B cell (primary cell): ENCODE measurements around the gene PHF13. TPM values are rescaled to one million over a fixed set of nuclear protein-coding genes. Genes with fewer than 3 reads are reported as not detected.
A peak's percentile ranks its signal among the peaks of the same experiment; 100 is the strongest.

Experiments used
- ATAC-seq: fragments of 200-7000 bp; cut with Tn5 transposase; one replicate; pipeline ENCODE4 v1.10.0; 2021; ENCODE audit warnings: low read depth, mild to moderate bottlenecking, moderate number of reproducible peaks, moderate library complexity
- CTCF ChIA-PET: fragments of 350-600 bp; sonication (Branson Sonifier 250); formaldehyde crosslinking; loops from one replicate; lab custom pipeline; 2021; ENCODE audit warnings: antibody characterized with exemption, inconsistent platforms; lab: Charles Lee
- POLR2A ChIA-PET: fragments of 350-600 bp; sonication (Branson Sonifier 250); formaldehyde crosslinking; loops from one replicate; lab custom pipeline; 2021; ENCODE audit warnings: antibody characterized with exemption; lab: Charles Lee
- DNase-seq: peaks from one replicate; pipeline ENCODE4 v3.0.0; 2013
- H2AFZ ChIP-seq: 2 replicates; pipeline ENCODE4 v1.6.1; 2012; ENCODE audit warnings: mild to moderate bottlenecking, low read depth, low read length; ENCODE audit not compliant: insufficient read depth, poor library complexity, severe bottlenecking
- H3K27ac ChIP-seq, 2 donors: 1 replicate in 1 of 2; 2 replicates in 1 of 2; pipeline ENCODE4 v1.5.1; 2012 to 2013; ENCODE audit warnings: low read length in 2 of 2, mild to moderate bottlenecking in 2 of 2, moderate library complexity in 1 of 2
- H3K27me3 ChIP-seq, 4 experiments: fragments of 200-600 bp in 1 of 4; sonication (generic) in 1 of 4; replicated peaks in 1 of 4; 1 replicate in 2 of 4; 2 replicates in 2 of 4; pipeline versions ENCODE4 v1.6.1 to v1.7.0; 2013 to 2016; ENCODE audit warnings: low read length in 3 of 4, mild to moderate bottlenecking in 2 of 4, mixed read lengths in 1 of 4, moderate library complexity in 1 of 4; ENCODE audit not compliant: insufficient read depth in 4 of 4, control insufficient read depth in 3 of 4; ENCODE audit errors: control extremely low read depth in 1 of 4
- H3K36me3 ChIP-seq, 2 experiments: replicated peaks in 1 of 2; 1 replicate in 1 of 2; 2 replicates in 1 of 2; pipeline versions ENCODE4 v1.6.1 to v1.7.1; 2013; ENCODE audit warnings: low read length in 1 of 2; ENCODE audit not compliant: insufficient read depth in 2 of 2, control insufficient read depth in 1 of 2; ENCODE audit errors: control extremely low read depth in 1 of 2, extremely low read depth in 1 of 2
- H3K4me1 ChIP-seq, 2 donors: fragments of 200-600 bp in 1 of 2; sonication (generic) in 1 of 2; 1 replicate in 1 of 2; 2 replicates in 1 of 2; pipeline versions ENCODE4 v1.5.1 to v1.6.1; 2013 to 2017; ENCODE audit warnings: low read length in 2 of 2; ENCODE audit not compliant: control insufficient read depth in 2 of 2, insufficient read depth in 2 of 2
- H3K4me2 ChIP-seq: replicated peaks from 2 replicates; pipeline ENCODE3; 2012; ENCODE audit warnings: mild to moderate bottlenecking, low read depth, low read length; ENCODE audit not compliant: poor library complexity, severe bottlenecking
- H3K4me3 ChIP-seq, 5 experiments: fragments of 200-600 bp in 1 of 5; sonication (generic) in 1 of 5; 1 replicate in 3 of 5; 2 replicates in 2 of 5; pipeline versions ENCODE4 v1.5.1 to v1.7.0; 2011 to 2016; ENCODE audit warnings: low read length in 4 of 5, mild to moderate bottlenecking in 4 of 5, low read depth in 2 of 5, control low read depth in 1 of 5, moderate library complexity in 1 of 5; ENCODE audit not compliant: insufficient read depth in 1 of 5; ENCODE audit errors: control extremely low read depth in 1 of 5, extremely low read depth in 1 of 5
- H3K79me2 ChIP-seq: fragments of 200-600 bp; sonication (generic); one replicate; pipeline ENCODE4 v1.6.0; 2016; ENCODE audit warnings: low read length; ENCODE audit not compliant: control insufficient read depth, insufficient read depth
- H3K9ac ChIP-seq: fragments of 200-600 bp; sonication (generic); 2 replicates; pipeline ENCODE4 v1.6.1; 2017; ENCODE audit warnings: mild to moderate bottlenecking, low read length, moderate library complexity
- H3K9me3 ChIP-seq, 3 donors: one replicate each; pipeline versions ENCODE4 v1.6.1 to v1.7.1; 2013; ENCODE audit warnings: low read length in 2 of 3; ENCODE audit not compliant: control insufficient read depth in 2 of 3, insufficient read depth in 1 of 3; ENCODE audit errors: control extremely low read depth in 1 of 3
- H4K20me1 ChIP-seq: 2 replicates; pipeline ENCODE4 v1.6.0; 2012; ENCODE audit warnings: mild to moderate bottlenecking, low read length; ENCODE audit not compliant: insufficient read depth, control insufficient read depth, poor library complexity, severe bottlenecking
- H3K27ac Mint-ChIP-seq: one replicate; pipeline ENCODE4 v1.8.0; 2021; ENCODE audit warnings: mixed read lengths
- H3K27me3 Mint-ChIP-seq: one replicate; pipeline ENCODE4 v1.8.0; 2021; ENCODE audit warnings: mixed read lengths
- H3K4me1 Mint-ChIP-seq: one replicate; pipeline ENCODE4 v1.8.0; 2021; ENCODE audit warnings: mixed read lengths
- H3K4me3 Mint-ChIP-seq: one replicate; pipeline ENCODE4 v1.8.0; 2021; ENCODE audit warnings: mixed read lengths
- H3K9me3 Mint-ChIP-seq: one replicate; pipeline ENCODE4 v1.8.0; 2022; ENCODE audit warnings: mixed read lengths; ENCODE audit not compliant: insufficient read depth
- EZH2 ChIP-seq: IDR thresholded peaks from 2 replicates; pipeline ENCODE4 v1.6.1; 2012; ENCODE audit warnings: borderline replicate concordance, low read depth, mild to moderate bottlenecking, moderate library complexity, low read length; ENCODE audit not compliant: insufficient read depth, poor library complexity, severe bottlenecking
- WGBS: methylation state at CpG from one replicate; pipeline ENCODE4 v1.1.5; 2013; ENCODE audit warnings: missing lambda C conversion rate; ENCODE audit not compliant: insufficient coverage; 5-methylcytosine and 5-hydroxymethylcytosine counted together
- intact Hi-C: fragments of 100-400 bp; cut with micrococcal nuclease; formaldehyde crosslinking; loops from one replicate; pipeline ENCODE4 v1.10.0; 2022
- polyA plus RNA-seq: library from polyadenylated mRNA; depleted of rRNA; stranded (reverse); fragments of >200 nt; gene quantifications from 2 replicates; pipeline ENCODE4 v1.2.3, GENCODE V29; 2012
- total RNA-seq, 2 donors: library from RNA; stranded (reverse); fragments of 120-200 nt in 1 of 2; gene quantifications; 1 replicate in 1 of 2; 2 replicates in 1 of 2; pipeline versions ENCODE4 v1.2.3 to v1.2.4, GENCODE V29; 2013 to 2022
- TF ChIP-seq, protein P1 (sequence below): fragments of 200-600 bp; IDR thresholded peaks from one replicate; pipeline ENCODE4 v1.8.0; 2022; ENCODE audit warnings: antibody characterized with exemption, mild to moderate bottlenecking

The PHF13 gene
- total and polyA plus RNA-seq, 2 donors (not counting 1 experiment from before 2014, with no cell fraction given), result 5.3 to 11.0 TPM

- Histone ChIP-seq H3K4me1 (peaks cover 29 to 43% of the 10 kb centered on the region in 2 donors), H3K9me3 (no peaks in the 10 kb centered on the region), H3K4me2 (peak overlapping the region; percentile 100), H2AFZ (peak overlapping the region; percentile 89), H3K27me3 (no peaks in the 10 kb centered on the region), H3K9ac (peak overlapping the region; percentile 78), H3K36me3 (peaks cover 0 to 23% of the 10 kb centered on the region in 2 experiments), H3K4me3 (peak overlapping the region; percentile 65 to 94 (median 68)), H3K79me2 (peaks cover 59% of the 10 kb centered on the region), H4K20me1 (peaks cover 48% of the 10 kb centered on the region), H3K27ac (no peak overlapping the region)
- 24% methylated on average over 8 of the region's 10 CpGs for WGBS
- ChIA-PET CTCF (interaction anchor here (1.1 to 5.4 kb wide), 5 partner anchors 17 to 46 kb away, joined by 3 to 33 read pairs (median 4); partner anchors contain the start of genes NOL9, TAS1R1 and THAP3), POLR2A (interaction anchor here (0.6 to 2.5 kb wide), 3 partner anchors 17 to 46 kb away, joined by 3 to 14 read pairs (median 7); partner anchors contain the start of genes NOL9, TAS1R1 and ZBTB48)
- H3K27ac Mint-ChIP-seq, result peak overlapping the region; percentile 92
- H3K4me1 Mint-ChIP-seq, result peaks cover 42% of the 10 kb centered on the region
- no peaks in the 10 kb centered on the region for H3K9me3 Mint-ChIP-seq
- intact Hi-C loops, result loop anchor here (1.0 kb wide), 1 partner anchor 20 kb away; no protein-coding TSS in a partner anchor
- peak overlapping the region; percentile 93 for H3K4me3 Mint-ChIP-seq
- TF ChIP-seq, protein P1, sequence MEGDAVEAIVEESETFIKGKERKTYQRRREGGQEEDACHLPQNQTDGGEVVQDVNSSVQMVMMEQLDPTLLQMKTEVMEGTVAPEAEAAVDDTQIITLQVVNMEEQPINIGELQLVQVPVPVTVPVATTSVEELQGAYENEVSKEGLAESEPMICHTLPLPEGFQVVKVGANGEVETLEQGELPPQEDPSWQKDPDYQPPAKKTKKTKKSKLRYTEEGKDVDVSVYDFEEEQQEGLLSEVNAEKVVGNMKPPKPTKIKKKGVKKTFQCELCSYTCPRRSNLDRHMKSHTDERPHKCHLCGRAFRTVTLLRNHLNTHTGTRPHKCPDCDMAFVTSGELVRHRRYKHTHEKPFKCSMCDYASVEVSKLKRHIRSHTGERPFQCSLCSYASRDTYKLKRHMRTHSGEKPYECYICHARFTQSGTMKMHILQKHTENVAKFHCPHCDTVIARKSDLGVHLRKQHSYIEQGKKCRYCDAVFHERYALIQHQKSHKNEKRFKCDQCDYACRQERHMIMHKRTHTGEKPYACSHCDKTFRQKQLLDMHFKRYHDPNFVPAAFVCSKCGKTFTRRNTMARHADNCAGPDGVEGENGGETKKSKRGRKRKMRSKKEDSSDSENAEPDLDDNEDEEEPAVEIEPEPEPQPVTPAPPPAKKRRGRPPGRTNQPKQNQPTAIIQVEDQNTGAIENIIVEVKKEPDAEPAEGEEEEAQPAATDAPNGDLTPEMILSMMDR, result no peak
- no peak for TF ChIP-seq EZH2
- H3K27me3 Mint-ChIP-seq, result no peaks in the 10 kb centered on the region
- ATAC-seq, result no peak
- no peak for DNase-seq
Measured at GRCh38 chr1:6600410-6601048, 13.0 kb upstream of the PHF13 start.
